HFF-Myc (cell line): ENCODE measurements around the gene ACOX1.
"Not testable (repeated sequence)": the region's sequence is repeated elsewhere in the genome, so short reads cannot be mapped to it uniquely, and the experiment has no call there.

Experiments used
- DNase-seq: peaks from one replicate; pipeline ENCODE4 v3.0.0-alpha.2; 2011; ENCODE audit warnings: low read depth; ENCODE audit errors: extremely low read depth
- H3K4me3 ChIP-seq: replicated peaks from 2 replicates; pipeline ENCODE4 v1.5.1; 2011; ENCODE audit warnings: low read depth, mild to moderate bottlenecking, control low read depth, low read length
- TF ChIP-seq, protein P1 (sequence below): IDR thresholded peaks from 2 replicates; pipeline ENCODE4 v1.5.1; 2012; ENCODE audit warnings: mild to moderate bottlenecking, low read depth, low read length, control low read depth; ENCODE audit errors: missing control alignments

ACOX1 gene

DNA sequence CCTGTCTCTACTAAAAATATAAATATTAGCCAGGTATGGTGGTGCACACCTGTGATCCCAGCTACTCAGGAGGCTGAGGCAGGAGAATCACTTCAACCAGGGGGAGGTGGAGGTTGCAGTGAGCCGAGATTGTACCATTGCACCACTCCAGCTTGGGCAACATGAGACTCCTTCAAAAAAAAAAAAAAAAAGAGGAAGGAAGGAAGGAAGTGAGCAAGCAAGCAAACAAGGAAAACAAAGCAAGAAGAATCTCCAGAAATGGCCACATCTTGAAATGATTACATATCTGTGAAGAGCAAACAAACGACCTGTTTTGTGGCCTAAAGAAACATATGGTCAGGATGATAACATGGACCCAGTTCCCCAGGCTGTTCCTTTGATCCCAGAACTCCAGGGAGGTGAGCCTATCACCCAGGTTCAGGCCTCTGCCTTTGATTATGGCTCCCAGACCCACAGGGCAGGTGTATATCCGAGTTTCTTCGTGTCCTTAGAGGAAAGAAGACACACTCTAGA, 8.9 kb downstream of the ACOX1 start:
- no peak overlapping the region for H3K4me3 ChIP-seq
- TF ChIP-seq, protein P1, sequence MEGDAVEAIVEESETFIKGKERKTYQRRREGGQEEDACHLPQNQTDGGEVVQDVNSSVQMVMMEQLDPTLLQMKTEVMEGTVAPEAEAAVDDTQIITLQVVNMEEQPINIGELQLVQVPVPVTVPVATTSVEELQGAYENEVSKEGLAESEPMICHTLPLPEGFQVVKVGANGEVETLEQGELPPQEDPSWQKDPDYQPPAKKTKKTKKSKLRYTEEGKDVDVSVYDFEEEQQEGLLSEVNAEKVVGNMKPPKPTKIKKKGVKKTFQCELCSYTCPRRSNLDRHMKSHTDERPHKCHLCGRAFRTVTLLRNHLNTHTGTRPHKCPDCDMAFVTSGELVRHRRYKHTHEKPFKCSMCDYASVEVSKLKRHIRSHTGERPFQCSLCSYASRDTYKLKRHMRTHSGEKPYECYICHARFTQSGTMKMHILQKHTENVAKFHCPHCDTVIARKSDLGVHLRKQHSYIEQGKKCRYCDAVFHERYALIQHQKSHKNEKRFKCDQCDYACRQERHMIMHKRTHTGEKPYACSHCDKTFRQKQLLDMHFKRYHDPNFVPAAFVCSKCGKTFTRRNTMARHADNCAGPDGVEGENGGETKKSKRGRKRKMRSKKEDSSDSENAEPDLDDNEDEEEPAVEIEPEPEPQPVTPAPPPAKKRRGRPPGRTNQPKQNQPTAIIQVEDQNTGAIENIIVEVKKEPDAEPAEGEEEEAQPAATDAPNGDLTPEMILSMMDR, result no peak
- peak; percentile 72 for DNase-seq

DNA sequence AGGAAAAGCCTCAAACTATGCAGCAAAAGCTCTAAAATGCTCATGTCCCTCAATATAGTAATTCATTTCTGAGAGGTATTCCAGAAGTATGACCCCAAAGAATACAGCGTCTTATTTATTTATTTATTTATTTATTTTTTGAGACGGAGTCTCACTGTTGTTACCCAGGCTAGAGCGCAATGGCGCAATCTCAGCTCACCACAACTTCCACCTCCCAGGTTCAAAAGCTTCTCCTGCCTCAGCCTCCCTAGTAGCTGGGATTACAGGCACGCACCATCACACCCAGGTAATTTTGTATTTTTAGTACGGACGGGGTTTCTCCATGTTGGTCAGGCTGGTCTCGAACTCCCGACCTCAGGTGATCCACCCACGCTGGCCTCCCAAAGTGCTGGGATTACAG, 9.9 kb downstream of the ACOX1 start:
- H3K4me3 ChIP-seq, DNase-seq: not testable (repeated sequence)

DNA sequence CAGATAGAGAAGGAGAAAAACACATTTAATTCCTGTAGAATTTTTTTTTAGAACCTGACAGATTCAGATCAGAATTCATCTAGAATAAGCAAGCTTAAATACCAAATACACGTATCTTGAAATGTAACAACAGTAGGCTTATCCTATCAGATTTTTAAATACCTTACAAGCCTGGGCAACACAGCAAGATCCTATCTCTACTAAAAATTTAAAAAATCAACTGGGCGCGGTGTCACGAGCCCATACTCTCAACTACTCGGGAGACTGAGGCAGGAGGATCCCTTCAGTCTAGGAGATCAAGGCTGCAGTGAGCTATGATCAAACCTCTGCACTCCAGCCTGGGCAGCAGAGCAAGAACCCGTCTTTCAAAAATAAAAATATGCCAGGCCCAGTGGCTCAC, 13.5 kb downstream of the ACOX1 start:
- no peak for DNase-seq
- TF ChIP-seq, protein P1, result no peak
- no peak overlapping the region for H3K4me3 ChIP-seq

DNA sequence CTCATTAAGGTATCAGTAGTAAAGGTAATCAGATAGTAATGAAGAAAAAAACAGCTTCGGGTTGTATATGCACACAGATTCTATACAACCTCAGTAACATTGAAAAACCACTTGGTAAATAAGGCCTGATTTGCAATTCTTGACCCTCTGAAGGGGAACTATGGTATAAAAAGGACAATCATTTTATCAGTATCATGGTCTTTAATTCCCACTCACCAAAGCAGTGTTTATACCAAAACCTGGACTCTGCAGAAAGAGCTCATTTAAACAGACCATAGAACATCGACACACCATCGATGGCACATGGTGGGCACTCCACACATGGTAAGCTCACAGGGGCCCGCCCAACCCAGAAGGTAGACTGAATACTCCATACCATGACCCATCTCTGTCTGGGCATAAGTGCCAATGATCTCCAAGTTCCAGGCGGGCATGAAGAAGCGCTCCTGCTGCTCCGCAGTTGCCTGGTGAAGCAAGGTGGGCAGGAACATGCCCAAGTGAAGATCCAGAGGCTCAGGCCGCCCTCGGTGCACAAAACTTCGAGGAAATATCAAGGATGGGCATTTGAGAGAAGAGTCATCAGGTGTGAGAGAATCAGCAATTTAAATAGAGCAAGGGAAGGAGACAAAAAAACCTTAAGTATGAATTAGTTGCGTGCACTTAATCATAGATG, 19.0 kb downstream of the ACOX1 start:
- no peak overlapping the region for H3K4me3 ChIP-seq
- TF ChIP-seq, protein P1, result no peak
- no peak for DNase-seq

DNA sequence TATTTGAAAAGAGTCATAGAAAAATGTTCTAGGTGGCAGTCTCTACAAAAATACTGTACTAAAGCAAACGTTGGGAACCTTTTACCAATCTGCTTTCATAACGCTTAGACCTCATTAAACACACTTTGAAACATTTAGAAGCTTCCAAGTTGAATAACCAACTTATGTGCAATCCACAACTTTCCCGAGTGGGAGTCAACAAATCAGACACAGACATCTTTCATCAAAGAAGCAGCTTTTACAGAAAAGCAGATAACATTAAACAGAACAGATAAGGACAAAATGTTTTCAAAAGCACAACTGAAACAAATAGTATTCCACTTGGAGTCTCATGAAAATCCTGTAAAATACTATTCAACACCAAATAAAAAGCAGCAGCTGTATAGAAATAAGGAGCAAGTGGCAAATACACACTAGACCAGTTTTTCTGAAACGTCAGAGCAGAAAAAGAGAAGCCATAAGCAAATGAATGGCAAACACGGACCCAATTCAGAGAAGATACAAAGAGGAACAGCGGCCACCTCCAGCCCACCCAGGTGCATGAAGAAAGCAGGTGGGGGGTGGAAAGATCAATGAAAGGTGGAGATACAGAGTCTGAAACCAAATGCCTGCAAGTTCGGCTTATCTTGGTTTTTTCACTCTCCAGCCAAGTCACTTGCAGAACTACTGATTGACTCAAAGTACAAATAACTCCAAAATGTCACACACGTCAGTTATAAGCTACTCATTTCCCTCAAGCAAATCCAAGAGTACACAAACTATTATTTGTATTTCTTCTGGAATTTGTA, 19.7 kb downstream of the ACOX1 start:
- TF ChIP-seq, protein P1, result no peak
- no peak for DNase-seq
- H3K4me3 ChIP-seq, result no peak overlapping the region

DNA sequence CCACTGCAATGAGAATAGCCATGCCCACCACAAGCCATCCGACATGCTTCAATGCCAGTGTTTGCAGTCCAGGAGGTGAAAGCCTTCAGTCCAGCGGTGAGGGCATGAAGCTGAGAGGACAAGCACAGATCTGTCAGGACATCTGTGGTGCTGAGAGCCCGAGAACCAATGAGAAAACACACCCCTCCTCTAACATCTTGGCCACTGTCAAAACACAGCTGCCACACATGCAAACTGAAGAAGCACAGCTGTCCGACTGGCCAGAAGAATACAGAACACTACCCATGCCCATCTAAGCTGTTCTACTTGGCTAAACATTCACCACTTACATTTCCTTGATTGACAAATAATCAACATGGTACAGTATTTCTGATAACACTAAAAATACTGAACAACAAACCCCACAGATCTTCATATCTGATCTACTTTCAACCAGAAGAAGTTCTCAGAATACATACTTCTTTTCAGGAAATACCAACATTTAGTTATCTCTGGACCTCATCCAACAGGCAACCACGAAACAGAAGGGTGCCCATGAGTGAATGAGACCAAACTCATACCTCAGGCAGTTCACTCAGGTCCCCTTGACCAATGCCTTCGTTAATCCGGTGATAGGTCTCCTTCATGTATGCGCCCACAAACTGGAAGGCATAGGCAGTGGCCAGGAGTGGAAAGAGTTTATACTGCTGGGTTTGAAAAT, 28.0 kb downstream of the ACOX1 start:
- TF ChIP-seq, protein P1, result no peak
- no peak for DNase-seq
- no peak overlapping the region for H3K4me3 ChIP-seq

DNA sequence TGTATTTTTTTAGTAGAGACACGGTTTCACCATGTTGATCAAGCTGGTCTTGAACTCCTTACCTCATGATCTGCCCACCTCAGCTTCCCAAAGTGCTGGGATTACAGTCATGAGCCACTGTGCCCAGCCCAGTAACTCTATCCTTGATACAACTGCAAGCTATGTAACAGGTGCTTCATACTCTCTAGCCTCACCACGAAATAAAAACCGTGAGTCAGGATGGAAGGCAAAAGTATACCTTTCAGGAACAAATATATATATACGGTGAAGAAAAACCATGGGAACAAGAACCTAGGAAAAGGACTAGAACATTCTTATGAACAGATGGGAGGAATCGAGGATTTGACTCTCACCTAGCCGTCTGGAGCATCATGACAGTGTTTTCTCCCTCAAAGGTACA, 28.5 kb downstream of the ACOX1 start:
- no peak overlapping the region for H3K4me3 ChIP-seq
- TF ChIP-seq, protein P1, result no peak
- DNase-seq, result no peak
